ENCODE results near the gene KLHDC7B. TPM values are rescaled to one million over a fixed set of nuclear protein-coding genes. Genes with fewer than 3 reads are reported as not detected.

KLHDC7B gene
- total and polyA plus RNA-seq, 2 of the 13 experiments (the other 11 are each of a cell fraction or from before 2014, with no cell fraction given): 0.11 TPM; not detected in 1

DNA sequence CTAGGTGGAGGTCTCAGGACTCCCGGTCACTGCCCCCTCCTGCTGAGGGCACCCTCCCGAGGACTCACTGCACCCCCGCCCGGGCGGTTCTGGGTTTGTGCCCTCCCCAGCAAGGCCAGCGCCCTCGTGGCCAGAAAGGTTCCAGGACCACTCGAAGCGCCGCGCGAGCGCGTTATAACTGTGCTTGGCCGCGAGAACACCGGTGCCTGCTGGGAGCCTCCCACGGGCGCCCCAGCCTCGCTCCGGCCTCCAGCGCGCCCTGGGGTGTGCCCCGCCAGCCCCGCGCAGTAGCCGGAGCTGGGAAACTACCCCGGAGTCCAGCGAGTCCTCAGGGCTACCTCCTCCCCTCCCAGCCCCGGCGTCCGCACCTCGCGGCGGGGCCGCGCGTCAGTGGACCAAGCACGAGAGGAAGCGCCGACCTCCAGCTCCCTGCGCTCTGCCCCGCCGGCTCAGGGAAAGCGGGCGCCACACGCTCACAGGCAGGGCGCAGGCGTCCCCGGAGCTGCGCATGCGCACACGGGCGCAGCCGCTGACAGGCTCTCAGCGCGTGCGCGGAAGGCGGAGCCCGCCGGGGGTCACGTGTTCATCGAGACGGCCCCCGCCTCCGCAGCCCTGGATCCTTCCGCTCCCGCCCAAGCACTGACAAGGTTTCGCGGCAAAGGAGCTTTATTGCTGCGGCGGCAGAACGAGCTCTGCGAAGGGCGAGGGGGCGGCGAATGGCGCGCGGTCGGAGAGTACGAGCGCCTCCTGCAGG is 20.4 kb upstream of the KLHDC7B start, which contains the start of gene SCO2 (continued):
- TF ChIP-seq ZNF660 (CRISPR knock-in tag; IDR thresholded peaks at IDR 0.05; ENCODE audit: borderline replicate concordance, low read depth): no peak
- TF ChIP-seq HIVEP1 (CRISPR knock-in tag; IDR thresholded peaks at IDR 0.05): peak; percentile 87
- TF ChIP-seq WIZ (CRISPR knock-in tag; IDR thresholded peaks at IDR 0.05): peak; percentile 62; the same call in 1 of the 2 replicates
- TF ChIP-seq ZSCAN31 (CRISPR knock-in tag; IDR thresholded peaks at IDR 0.05; ENCODE audit: low read depth): peak; percentile 92
- TF ChIP-seq, protein P1, sequence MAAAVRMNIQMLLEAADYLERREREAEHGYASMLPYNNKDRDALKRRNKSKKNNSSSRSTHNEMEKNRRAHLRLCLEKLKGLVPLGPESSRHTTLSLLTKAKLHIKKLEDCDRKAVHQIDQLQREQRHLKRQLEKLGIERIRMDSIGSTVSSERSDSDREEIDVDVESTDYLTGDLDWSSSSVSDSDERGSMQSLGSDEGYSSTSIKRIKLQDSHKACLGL (CRISPR knock-in tag; IDR thresholded peaks at IDR 0.05): peak; percentile 79
- TF ChIP-seq, protein P2, sequence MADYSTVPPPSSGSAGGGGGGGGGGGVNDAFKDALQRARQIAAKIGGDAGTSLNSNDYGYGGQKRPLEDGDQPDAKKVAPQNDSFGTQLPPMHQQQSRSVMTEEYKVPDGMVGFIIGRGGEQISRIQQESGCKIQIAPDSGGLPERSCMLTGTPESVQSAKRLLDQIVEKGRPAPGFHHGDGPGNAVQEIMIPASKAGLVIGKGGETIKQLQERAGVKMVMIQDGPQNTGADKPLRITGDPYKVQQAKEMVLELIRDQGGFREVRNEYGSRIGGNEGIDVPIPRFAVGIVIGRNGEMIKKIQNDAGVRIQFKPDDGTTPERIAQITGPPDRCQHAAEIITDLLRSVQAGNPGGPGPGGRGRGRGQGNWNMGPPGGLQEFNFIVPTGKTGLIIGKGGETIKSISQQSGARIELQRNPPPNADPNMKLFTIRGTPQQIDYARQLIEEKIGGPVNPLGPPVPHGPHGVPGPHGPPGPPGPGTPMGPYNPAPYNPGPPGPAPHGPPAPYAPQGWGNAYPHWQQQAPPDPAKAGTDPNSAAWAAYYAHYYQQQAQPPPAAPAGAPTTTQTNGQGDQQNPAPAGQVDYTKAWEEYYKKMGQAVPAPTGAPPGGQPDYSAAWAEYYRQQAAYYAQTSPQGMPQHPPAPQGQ (CRISPR knock-in tag; IDR thresholded peaks at IDR 0.05; ENCODE audit: borderline replicate concordance): no peak
- TF ChIP-seq, protein P3, sequence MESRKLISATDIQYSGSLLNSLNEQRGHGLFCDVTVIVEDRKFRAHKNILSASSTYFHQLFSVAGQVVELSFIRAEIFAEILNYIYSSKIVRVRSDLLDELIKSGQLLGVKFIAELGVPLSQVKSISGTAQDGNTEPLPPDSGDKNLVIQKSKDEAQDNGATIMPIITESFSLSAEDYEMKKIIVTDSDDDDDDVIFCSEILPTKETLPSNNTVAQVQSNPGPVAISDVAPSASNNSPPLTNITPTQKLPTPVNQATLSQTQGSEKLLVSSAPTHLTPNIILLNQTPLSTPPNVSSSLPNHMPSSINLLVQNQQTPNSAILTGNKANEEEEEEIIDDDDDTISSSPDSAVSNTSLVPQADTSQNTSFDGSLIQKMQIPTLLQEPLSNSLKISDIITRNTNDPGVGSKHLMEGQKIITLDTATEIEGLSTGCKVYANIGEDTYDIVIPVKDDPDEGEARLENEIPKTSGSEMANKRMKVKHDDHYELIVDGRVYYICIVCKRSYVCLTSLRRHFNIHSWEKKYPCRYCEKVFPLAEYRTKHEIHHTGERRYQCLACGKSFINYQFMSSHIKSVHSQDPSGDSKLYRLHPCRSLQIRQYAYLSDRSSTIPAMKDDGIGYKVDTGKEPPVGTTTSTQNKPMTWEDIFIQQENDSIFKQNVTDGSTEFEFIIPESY (CRISPR knock-in tag; IDR thresholded peaks at IDR 0.05): no peak
- TF ChIP-seq FIP1L1 (IDR thresholded peaks at IDR 0.05; ENCODE audit: borderline replicate concordance, insufficient read depth, low read depth, low read length): no peak
- TF ChIP-seq, protein P4, sequence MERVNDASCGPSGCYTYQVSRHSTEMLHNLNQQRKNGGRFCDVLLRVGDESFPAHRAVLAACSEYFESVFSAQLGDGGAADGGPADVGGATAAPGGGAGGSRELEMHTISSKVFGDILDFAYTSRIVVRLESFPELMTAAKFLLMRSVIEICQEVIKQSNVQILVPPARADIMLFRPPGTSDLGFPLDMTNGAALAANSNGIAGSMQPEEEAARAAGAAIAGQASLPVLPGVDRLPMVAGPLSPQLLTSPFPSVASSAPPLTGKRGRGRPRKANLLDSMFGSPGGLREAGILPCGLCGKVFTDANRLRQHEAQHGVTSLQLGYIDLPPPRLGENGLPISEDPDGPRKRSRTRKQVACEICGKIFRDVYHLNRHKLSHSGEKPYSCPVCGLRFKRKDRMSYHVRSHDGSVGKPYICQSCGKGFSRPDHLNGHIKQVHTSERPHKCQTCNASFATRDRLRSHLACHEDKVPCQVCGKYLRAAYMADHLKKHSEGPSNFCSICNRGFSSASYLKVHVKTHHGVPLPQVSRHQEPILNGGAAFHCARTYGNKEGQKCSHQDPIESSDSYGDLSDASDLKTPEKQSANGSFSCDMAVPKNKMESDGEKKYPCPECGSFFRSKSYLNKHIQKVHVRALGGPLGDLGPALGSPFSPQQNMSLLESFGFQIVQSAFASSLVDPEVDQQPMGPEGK (CRISPR knock-in tag; IDR thresholded peaks at IDR 0.05): peak; percentile 91
- TF ChIP-seq ZNF761 (CRISPR knock-in tag; conservative IDR thresholded peaks at IDR 0.05): peak; percentile 63
- TF ChIP-seq ZNF83 (CRISPR knock-in tag; IDR thresholded peaks at IDR 0.05; ENCODE audit: borderline replicate concordance): no peak; the same call in 1 of the 2 replicates
- TF ChIP-seq SOX6 (IDR thresholded peaks at IDR 0.05): no peak
- TF ChIP-seq SOX6 (CRISPR knock-in tag; IDR thresholded peaks at IDR 0.05): 0 out of 2 replicates have a peak, but pooled peaks have one; percentile 28
- no peak for TF ChIP-seq ZNF382 (CRISPR knock-in tag; IDR thresholded peaks at IDR 0.05; ENCODE audit: borderline replicate concordance)
- TF ChIP-seq, protein P5, sequence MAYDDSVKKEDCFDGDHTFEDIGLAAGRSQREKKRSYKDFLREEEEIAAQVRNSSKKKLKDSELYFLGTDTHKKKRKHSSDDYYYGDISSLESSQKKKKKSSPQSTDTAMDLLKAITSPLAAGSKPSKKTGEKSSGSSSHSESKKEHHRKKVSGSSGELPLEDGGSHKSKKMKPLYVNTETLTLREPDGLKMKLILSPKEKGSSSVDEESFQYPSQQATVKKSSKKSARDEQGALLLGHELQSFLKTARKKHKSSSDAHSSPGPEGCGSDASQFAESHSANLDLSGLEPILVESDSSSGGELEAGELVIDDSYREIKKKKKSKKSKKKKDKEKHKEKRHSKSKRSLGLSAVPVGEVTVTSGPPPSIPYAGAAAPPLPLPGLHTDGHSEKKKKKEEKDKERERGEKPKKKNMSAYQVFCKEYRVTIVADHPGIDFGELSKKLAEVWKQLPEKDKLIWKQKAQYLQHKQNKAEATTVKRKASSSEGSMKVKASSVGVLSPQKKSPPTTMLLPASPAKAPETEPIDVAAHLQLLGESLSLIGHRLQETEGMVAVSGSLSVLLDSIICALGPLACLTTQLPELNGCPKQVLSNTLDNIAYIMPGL (CRISPR knock-in tag; IDR thresholded peaks at IDR 0.05; ENCODE audit: borderline replicate concordance in 1 of 2, low read depth in 1 of 2): peak; percentile 83
- peak; percentile 74; the same call in 1 of the 2 replicates for TF ChIP-seq ZFP37 (CRISPR knock-in tag; IDR thresholded peaks at IDR 0.05; ENCODE audit: borderline replicate concordance)
- TF ChIP-seq ZNF768 (CRISPR knock-in tag; IDR thresholded peaks at IDR 0.05): 0 out of 2 replicates have a peak, but pooled peaks have one; percentile 2
- 0 out of 2 replicates have a peak, but pooled peaks have one; percentile 31 for TF ChIP-seq ZBTB42 (CRISPR knock-in tag; IDR thresholded peaks at IDR 0.05)
- TF ChIP-seq CREB1 (IDR thresholded peaks at IDR 0.05): 0 out of 2 replicates have a peak, but pooled peaks have one; percentile 38
- no peak for TF ChIP-seq CREB1 (CRISPR knock-in tag; IDR thresholded peaks at IDR 0.05)
- peak; percentile 53 for TF ChIP-seq XRCC5 (optimal IDR thresholded peaks at IDR 0.05; ENCODE audit: low read length)
